G401.6 (cell line): ENCODE results near the gene WDR90.

Source experiments
- FAIRE-seq: peaks from 2 replicates; lab custom pipeline; 2012; peaks lifted over from hg19 to GRCh38; lab: Jason Lieb, UNC

Gene WDR90

GRCh38 chr16:709566-710499, 60.7 kb downstream of the WDR90 start:
- peak; percentile 89 for FAIRE-seq

GRCh38 chr16:710500-711075, 61.4 kb downstream of the WDR90 start:
- no peak for FAIRE-seq

- FAIRE-seq: no peak
These were observed 61.9 kb downstream of the WDR90 start for GRCh38 chr16:711084-711483.

- FAIRE-seq: peak; percentile 57
These were observed 62.6 kb downstream of the WDR90 start for GRCh38 chr16:711548-712320.

- FAIRE-seq: peak; percentile 99
These were observed 63.6 kb downstream of the WDR90 start for GRCh38 chr16:712740-713250.

GRCh38 chr16:714079-714478, 64.9 kb downstream of the WDR90 start:
- no peak for FAIRE-seq

- FAIRE-seq: no peak
These were observed 65.7 kb downstream of the WDR90 start, which contains the start of gene METRN for GRCh38 chr16:714558-715476. Gene METRN, plus strand, starts transcription at chr16:715118. Its CDS starts 172 bp downstream, at chr16:715290.

GRCh38 chr16:715477-716199, 66.5 kb downstream of the WDR90 start:
- FAIRE-seq: no peak

- no peak for FAIRE-seq
These were observed 67.0 kb downstream of the WDR90 start for GRCh38 chr16:716200-716568.

GRCh38 chr16:716768-717325, 67.7 kb downstream of the WDR90 start:
- no peak for FAIRE-seq
